GM21825 (cell line): ENCODE measurements around the gene TMEM107.

Experiments used
- ATAC-seq: cut with Tn5 transposase; IDR thresholded peaks from one replicate; pipeline ENCODE4 v1.9.1; 2021; ENCODE audit warnings: mild to moderate bottlenecking, moderate library complexity; ENCODE audit not compliant: unreplicated experiment

Gene TMEM107

DNA sequence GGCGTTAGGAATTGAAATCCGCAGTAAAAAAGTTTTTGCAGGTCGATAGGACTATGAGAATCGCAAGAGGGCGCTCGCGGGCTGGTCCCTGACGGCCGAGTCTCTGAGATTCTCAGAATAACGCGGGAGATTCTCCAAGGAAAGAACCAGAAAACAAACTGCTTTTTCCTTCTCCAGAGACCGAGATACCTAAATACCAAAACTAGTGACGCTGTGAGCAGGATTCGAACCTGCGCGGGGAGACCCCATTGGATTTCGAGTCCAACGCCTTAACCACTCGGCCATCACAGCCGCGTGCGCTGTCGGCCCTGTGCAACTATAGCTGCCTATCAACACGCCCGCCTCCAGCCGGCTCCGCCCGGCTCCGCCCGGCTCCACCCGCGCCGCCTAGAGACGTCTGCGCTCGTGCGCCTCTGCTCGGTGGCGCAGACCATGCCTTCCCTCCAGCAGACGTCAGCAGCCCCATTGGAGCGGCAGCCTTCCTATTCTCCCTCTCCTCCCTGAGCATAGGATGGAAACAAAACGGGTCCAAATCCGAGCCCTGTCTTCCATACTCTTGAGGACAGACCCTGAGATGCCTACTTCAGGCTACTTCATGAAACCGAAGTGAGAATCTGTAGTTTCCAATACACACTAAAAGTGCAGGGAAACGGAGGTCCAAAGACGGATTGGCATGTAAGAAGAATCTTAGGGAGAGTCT, 37.4 kb downstream of the TMEM107 start:
- peak; percentile 73 for ATAC-seq

- ATAC-seq = no peak
These were observed 37.9 kb downstream of the TMEM107 start for GRCh38 chr17:8138374-8138671.

DNA sequence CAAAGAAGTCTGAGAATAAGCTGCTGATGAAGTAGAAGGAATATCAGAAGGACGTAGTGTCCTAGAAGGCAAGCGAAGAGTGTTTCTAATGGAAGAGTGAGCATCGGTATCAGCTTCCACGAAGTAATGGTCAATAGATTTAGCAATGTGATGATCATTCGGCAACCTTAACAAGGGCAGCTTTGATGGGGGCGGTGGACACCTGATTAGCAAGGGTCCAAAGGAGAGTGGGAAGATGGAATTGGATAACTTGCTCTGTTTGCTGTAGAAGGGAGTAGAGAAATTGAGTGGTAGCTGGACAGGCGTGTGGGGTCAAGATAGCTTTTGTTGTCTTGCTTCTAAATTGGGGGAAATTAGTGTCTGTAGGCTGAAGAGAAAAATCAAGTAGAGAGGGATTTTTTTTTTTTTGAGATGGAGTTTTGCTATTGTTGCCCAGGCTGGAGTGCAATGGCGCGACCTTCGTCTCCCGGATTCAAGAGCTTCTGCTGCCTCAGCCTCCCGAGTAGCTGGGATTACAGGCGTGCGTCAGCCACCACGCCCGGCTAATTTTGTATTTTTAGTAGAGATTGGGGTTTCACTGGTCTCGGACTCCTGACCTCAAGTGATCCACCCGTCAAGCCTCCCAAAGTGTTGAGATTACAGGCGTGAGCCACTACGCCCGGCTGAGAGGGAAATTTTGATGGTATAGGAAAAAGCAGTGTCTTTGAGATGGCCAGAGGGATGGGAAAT, 38.4 kb downstream of the TMEM107 start:
- ATAC-seq = no peak

- no peak for ATAC-seq
These were observed 42.2 kb downstream of the TMEM107 start for GRCh38 chr17:8133941-8134340.

- ATAC-seq = no peak
These were observed 42.8 kb downstream of the TMEM107 start for GRCh38 chr17:8133399-8133798.

- ATAC-seq = no peak
These were observed 44.2 kb downstream of the TMEM107 start for GRCh38 chr17:8131844-8132441.

DNA sequence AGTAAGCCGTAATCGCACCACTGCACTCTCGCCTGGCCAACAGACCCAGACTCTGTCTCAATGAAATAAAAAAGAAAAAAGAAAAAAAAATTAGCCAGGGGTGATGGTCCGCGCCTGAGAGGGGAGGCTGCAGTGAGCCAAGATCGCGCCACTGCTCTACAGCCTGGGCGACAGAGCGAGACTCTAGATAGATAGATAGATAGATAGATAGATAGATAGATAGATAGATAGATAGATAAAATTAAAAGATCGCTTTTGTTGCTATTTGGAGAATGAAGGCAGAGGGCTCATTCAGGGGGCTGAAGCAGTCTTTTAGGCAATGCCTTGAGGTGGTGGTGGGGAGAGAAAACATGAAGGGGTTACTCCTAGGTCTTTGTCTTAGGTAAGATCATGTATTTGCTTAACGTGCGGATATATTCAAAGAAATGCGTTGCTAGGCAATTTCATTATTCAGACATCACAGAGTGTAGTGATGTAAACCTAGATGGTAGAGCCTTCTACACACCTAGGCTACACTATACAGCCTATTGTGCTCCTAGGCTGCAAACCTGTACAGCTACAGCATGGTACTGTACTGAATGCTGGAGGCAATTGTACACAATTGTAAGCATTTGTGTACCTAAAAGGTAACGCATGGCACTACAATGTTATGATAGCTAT, 47.9 kb downstream of the TMEM107 start:
- ATAC-seq = no peak

- no peak for ATAC-seq
These were observed 49.6 kb downstream of the TMEM107 start for GRCh38 chr17:8126491-8127066.

DNA sequence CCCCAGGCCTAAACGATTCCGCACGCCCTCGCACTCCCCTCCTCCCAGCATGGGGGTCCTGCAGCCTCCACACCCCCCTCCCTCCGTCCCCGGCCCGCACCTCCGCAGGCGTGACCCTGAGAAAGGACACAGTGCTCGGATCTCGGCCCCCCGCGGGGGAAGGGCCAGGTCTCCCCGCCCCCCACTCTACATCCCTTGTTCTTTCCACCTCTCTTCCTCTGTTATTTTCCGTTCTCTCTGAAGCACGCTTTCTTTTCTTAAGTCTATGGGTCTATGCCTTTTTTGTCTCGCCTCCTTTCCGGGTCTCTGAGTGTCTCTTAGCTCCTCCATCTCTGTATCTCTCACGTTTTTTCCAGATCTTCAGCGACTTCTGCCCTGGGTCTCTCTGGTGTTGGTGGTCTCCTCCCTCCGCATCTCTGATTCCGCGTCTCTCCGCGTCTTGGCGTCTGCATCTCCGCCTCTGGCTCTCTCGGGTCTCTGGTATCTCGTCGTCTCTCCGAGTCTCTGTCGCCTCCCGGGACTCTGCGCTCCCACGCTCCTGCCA, 50.2 kb downstream of the TMEM107 start:
- no peak for ATAC-seq

- no peak for ATAC-seq
These were observed 50.8 kb downstream of the TMEM107 start for GRCh38 chr17:8125154-8125946.

DNA sequence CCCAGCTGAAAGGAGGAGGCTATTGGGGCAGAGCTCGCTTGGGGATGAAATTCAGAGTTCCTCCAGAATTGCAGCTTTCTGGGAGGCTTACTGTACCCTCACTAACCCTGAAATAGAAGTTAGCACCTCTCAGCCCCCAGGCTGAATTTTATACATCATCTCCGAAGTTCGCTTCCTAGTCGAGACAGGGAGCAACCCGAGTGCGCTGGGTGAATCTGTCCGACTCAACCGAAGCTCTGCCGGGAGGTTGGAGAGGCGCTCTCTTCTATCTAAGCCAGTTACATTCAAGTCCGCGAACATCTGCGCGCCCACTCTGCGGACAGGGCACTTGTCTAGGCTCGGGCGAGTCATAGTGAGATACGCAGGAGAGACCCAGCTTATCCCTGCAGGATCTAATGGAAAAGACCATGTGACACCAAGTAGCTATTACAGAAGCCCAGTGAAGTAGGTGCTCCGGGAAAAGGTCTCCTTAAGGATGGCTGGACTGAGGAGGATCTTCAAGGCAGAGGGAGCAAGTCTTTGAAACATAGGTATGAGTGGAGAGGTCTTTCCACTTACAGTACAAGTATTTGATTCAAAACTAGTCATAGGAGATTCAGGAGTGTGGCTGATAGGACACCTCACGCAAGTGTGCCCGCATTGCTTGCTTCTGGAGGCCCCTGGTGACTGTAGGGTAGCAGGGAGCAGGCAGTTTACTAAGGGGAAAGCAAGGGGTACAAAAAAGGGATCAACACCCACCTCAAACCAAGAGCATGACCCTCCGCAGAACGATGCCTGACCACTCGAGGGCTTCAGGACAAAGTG, 51.6 kb downstream of the TMEM107 start:
- ATAC-seq = no peak

GRCh38 chr17:8123695-8124349, 52.4 kb downstream of the TMEM107 start, which contains the start of gene HES7:
HES7 (minus strand) TSS chr17:8124106; CDS start chr17:8124084, 22 bp downstream.
- no peak for ATAC-seq

GRCh38 chr17:8122924-8123694, 53.1 kb downstream of the TMEM107 start:
- ATAC-seq = no peak
